H1 (cell line): ENCODE results near the gene ARPC4. TPM values are rescaled to one million over a fixed set of nuclear protein-coding genes. Genes with fewer than 3 reads are reported as not detected.

Experiments used
- CTCF ChIA-PET: fragments of 300-600 bp; sonication (Branson Sonifier 250); formaldehyde crosslinking; loops from one replicate; lab custom pipeline; 2021; ENCODE audit not compliant: partially characterized antibody; lab: Charles Lee
- POLR2A ChIA-PET: fragments of 300-600 bp; sonication (Branson Sonifier 250); formaldehyde crosslinking; loops from one replicate; lab custom pipeline; 2021; ENCODE audit warnings: inconsistent platforms; ENCODE audit not compliant: partially characterized antibody; lab: Charles Lee
- DNase-seq, 2 experiments: peaks; one replicate each; pipeline versions ENCODE4 v3.0.0 to v3.0.0-alpha.2; 2010 to 2022; ENCODE audit warnings: low spot score in 2 of 2, low read depth in 1 of 2, mixed read lengths in 1 of 2
- FAIRE-seq: peaks from 2 replicates; lab custom pipeline; 2011; peaks lifted over from hg19 to GRCh38; lab: Jason Lieb, UNC
- H2AFZ ChIP-seq: 2 replicates; pipeline ENCODE4 v1.8.1; 2012; ENCODE audit warnings: low read length, inconsistent platforms
- H2AK5ac ChIP-seq: 2 replicates; pipeline ENCODE4 v1.6.1; 2013; ENCODE audit warnings: low read depth, low read length
- H2BK120ac ChIP-seq: replicated peaks from 2 replicates; pipeline ENCODE3; 2013; ENCODE audit warnings: low read depth, low read length, inconsistent platforms
- H2BK12ac ChIP-seq: 2 replicates; pipeline ENCODE4 v1.6.1; 2013; ENCODE audit warnings: low read depth, low read length
- H2BK15ac ChIP-seq: 2 replicates; pipeline ENCODE4 v1.6.1; 2013; ENCODE audit warnings: low read length
- H2BK20ac ChIP-seq: 2 replicates; pipeline ENCODE4 v1.6.1; 2013; ENCODE audit warnings: low read length
- H2BK5ac ChIP-seq: 2 replicates; pipeline ENCODE4 v1.6.1; 2013; ENCODE audit warnings: low read depth, low read length
- H3K14ac ChIP-seq: 2 replicates; pipeline ENCODE4 v1.6.1; 2013; ENCODE audit warnings: inconsistent platforms; ENCODE audit not compliant: insufficient read length
- H3K18ac ChIP-seq: 2 replicates; pipeline ENCODE4 v1.6.1; 2013; ENCODE audit warnings: low read length; ENCODE audit errors: extremely low read depth
- H3K23ac ChIP-seq: 2 replicates; pipeline ENCODE4 v1.6.1; 2013; ENCODE audit warnings: inconsistent platforms; ENCODE audit not compliant: insufficient read length
- H3K23me2 ChIP-seq: 2 replicates; pipeline ENCODE4 v1.6.1; 2013; ENCODE audit warnings: low read depth, low read length
- H3K27ac ChIP-seq: 2 replicates; pipeline ENCODE4 v1.6.1; 2011; ENCODE audit warnings: low read depth, low read length, inconsistent platforms
- H3K27me3 ChIP-seq, 4 experiments: replicated peaks in 1 of 4; 1 replicate in 1 of 4; 2 replicates in 3 of 4; pipeline versions ENCODE4 v1.6.1 to v1.8.1; 2011 to 2013; ENCODE audit warnings: low read length in 3 of 4, mild to moderate bottlenecking in 3 of 4, inconsistent platforms in 2 of 4, mixed read lengths in 2 of 4, moderate library complexity in 1 of 4; ENCODE audit not compliant: control insufficient read depth in 3 of 4, insufficient read depth in 3 of 4; ENCODE audit errors: extremely low read depth in 1 of 4
- H3K36me3 ChIP-seq, 4 experiments: 2 replicates each; pipeline versions ENCODE4 v1.6.1 to v1.8.1; 2011 to 2013; ENCODE audit warnings: mild to moderate bottlenecking in 4 of 4, low read length in 3 of 4, moderate library complexity in 2 of 4, control low read depth in 1 of 4, inconsistent platforms in 1 of 4; ENCODE audit not compliant: insufficient read depth in 4 of 4, control insufficient read depth in 2 of 4
- H3K4ac ChIP-seq: replicated peaks from 2 replicates; pipeline ENCODE3; 2013; ENCODE audit warnings: low read length, low read depth, mixed read lengths, inconsistent platforms; ENCODE audit not compliant: insufficient read length
- H3K4me1 ChIP-seq, 4 experiments: replicated peaks in 1 of 4; 1 replicate in 1 of 4; 2 replicates in 3 of 4; pipeline versions ENCODE4 v1.6.1 to v1.8.1; 2011 to 2013; ENCODE audit warnings: low read length in 3 of 4, inconsistent platforms in 2 of 4, mixed read lengths in 1 of 4; ENCODE audit not compliant: insufficient read depth in 4 of 4, control insufficient read depth in 3 of 4
- H3K4me2 ChIP-seq, 2 experiments: 2 replicates each; pipeline versions ENCODE4 v1.6.1 to v1.8.1; 2011 to 2013; ENCODE audit warnings: low read depth in 2 of 2, low read length in 2 of 2, control low read depth in 1 of 2, inconsistent platforms in 1 of 2, mild to moderate bottlenecking in 1 of 2; ENCODE audit not compliant: insufficient read depth in 1 of 2
- H3K4me3 ChIP-seq, 4 experiments: fragments of 200-600, 300-600 bp in 1 of 4; sonication (generic), shearing (Covaris generic), sonication (Bioruptor Twin) in 1 of 4; 2 replicates each; pipeline versions ENCODE4 v1.5.1 to v1.8.1; 2011 to 2016; ENCODE audit warnings: low read length in 4 of 4, low read depth in 3 of 4, control low read depth in 2 of 4, inconsistent platforms in 2 of 4, mild to moderate bottlenecking in 2 of 4, mixed read lengths in 1 of 4, moderate library complexity in 1 of 4; ENCODE audit not compliant: insufficient read depth in 2 of 4; ENCODE audit errors: extremely low read depth in 1 of 4
- H3K56ac ChIP-seq: replicated peaks from 2 replicates; pipeline ENCODE3; 2013; ENCODE audit warnings: low read depth, mild to moderate bottlenecking, mixed read lengths, low read length, inconsistent platforms; ENCODE audit not compliant: insufficient read length
- H3K79me1 ChIP-seq: 2 replicates; pipeline ENCODE4 v1.6.1; 2013; ENCODE audit warnings: low read depth, low read length, control low read depth
- H3K79me2 ChIP-seq, 2 experiments: 2 replicates each; pipeline versions ENCODE4 v1.6.1 to v1.8.1; 2012 to 2013; ENCODE audit warnings: low read length in 2 of 2, mild to moderate bottlenecking in 2 of 2, inconsistent platforms in 1 of 2; ENCODE audit not compliant: insufficient read depth in 2 of 2, control insufficient read depth in 1 of 2
- H3K9ac ChIP-seq, 4 experiments: replicated peaks in 1 of 4; 1 replicate in 1 of 4; 2 replicates in 3 of 4; pipeline versions ENCODE4 v1.6.1 to v1.8.1; 2011 to 2013; ENCODE audit warnings: low read depth in 3 of 4, low read length in 3 of 4, control low read depth in 2 of 4, mild to moderate bottlenecking in 2 of 4, moderate library complexity in 2 of 4, inconsistent platforms in 1 of 4; ENCODE audit errors: extremely low read depth in 1 of 4
- H3K9me3 ChIP-seq, 2 experiments: 2 replicates each; pipeline versions ENCODE4 v1.6.1 to v1.8.1; 2012 to 2013; ENCODE audit warnings: mild to moderate bottlenecking in 2 of 2, moderate library complexity in 2 of 2, control low read depth in 1 of 2, inconsistent platforms in 1 of 2, low read depth in 1 of 2, low read length in 1 of 2, mixed read lengths in 1 of 2; ENCODE audit not compliant: insufficient read depth in 2 of 2
- H4K20me1 ChIP-seq, 2 experiments: replicated peaks in 1 of 2; 2 replicates each; pipeline versions ENCODE3 to v1.8.1; 2011 to 2013; ENCODE audit warnings: inconsistent platforms in 2 of 2, low read length in 2 of 2, mild to moderate bottlenecking in 1 of 2; ENCODE audit not compliant: insufficient read depth in 2 of 2, control insufficient read depth in 1 of 2
- H4K5ac ChIP-seq: 2 replicates; pipeline ENCODE4 v1.6.1; 2013; ENCODE audit warnings: low read length, low read depth, mixed read lengths, inconsistent platforms; ENCODE audit not compliant: insufficient read length
- H4K8ac ChIP-seq: 2 replicates; pipeline ENCODE4 v1.8.0; 2013; ENCODE audit warnings: mild to moderate bottlenecking, moderate library complexity, low read length, inconsistent platforms; ENCODE audit not compliant: insufficient read depth; ENCODE audit errors: extremely low read depth
- H4K91ac ChIP-seq: replicated peaks from 2 replicates; pipeline ENCODE3; 2013; ENCODE audit warnings: low read length, mixed read lengths, inconsistent platforms; ENCODE audit not compliant: insufficient read length
- ASH2L ChIP-seq: fragments of 200-600, 300-600 bp; sonication (generic); IDR thresholded peaks from one replicate; pipeline ENCODE4 v1.7.1; 2017; ENCODE audit warnings: low read length
- BACH1 ChIP-seq: IDR thresholded peaks from 2 replicates; pipeline ENCODE4 v1.6.1; 2012; ENCODE audit warnings: low read length, improper control_type of control experiment
- CHD2 ChIP-seq: IDR thresholded peaks from 2 replicates; pipeline ENCODE4 v1.6.1; 2012; ENCODE audit warnings: low read length, improper control_type of control experiment
- CTBP2 ChIP-seq: IDR thresholded peaks from 2 replicates; pipeline ENCODE4 v1.7.0; 2011; ENCODE audit warnings: borderline replicate concordance, mild to moderate bottlenecking, moderate library complexity, mixed read lengths, low read length; ENCODE audit not compliant: insufficient read depth, insufficient read length
- EZH2 ChIP-seq: fragments of 200-600 bp; sonication (generic); IDR thresholded peaks from 2 replicates; pipeline ENCODE4 v1.7.1; 2012; ENCODE audit warnings: low read depth, mild to moderate bottlenecking, moderate library complexity, low read length, inconsistent platforms; ENCODE audit not compliant: severe bottlenecking
- JUN ChIP-seq: IDR thresholded peaks from 2 replicates; pipeline ENCODE4 v1.6.1; 2011; ENCODE audit warnings: low read depth, mild to moderate bottlenecking, improper control_type of control experiment, low read length
- KDM1A ChIP-seq: fragments of 200-600, 300-600 bp; sonication (generic); IDR thresholded peaks from 2 replicates; pipeline ENCODE4 v1.7.1; 2016; ENCODE audit warnings: mild to moderate bottlenecking, low read length, borderline replicate concordance
- POLR2AphosphoS5 ChIP-seq: IDR thresholded peaks from 2 replicates; pipeline ENCODE4 v1.6.1; 2011; ENCODE audit warnings: low read depth, low read length
- RBBP5 ChIP-seq: IDR thresholded peaks from 2 replicates; pipeline ENCODE4 v1.7.1; 2012; ENCODE audit warnings: low read depth, mild to moderate bottlenecking, inconsistent platforms, low read length, moderate library complexity, borderline replicate concordance
- SP2 ChIP-seq: IDR thresholded peaks from 2 replicates; pipeline ENCODE4 v1.6.1; 2012; ENCODE audit warnings: mild to moderate bottlenecking, low read length, inconsistent platforms
- WGBS, 2 experiments: shearing (Covaris generic) in 1 of 2; methylation state at CpG; one replicate each; pipeline versions ENCODE4 v1.1.6 to v1.1.7; 2013 to 2015; ENCODE audit warnings: low lambda C conversion rate in 2 of 2, mixed read lengths in 2 of 2, inconsistent platforms in 1 of 2, low coverage in 1 of 2, missing lambda C conversion rate in 1 of 2; ENCODE audit not compliant: insufficient replicate concordance in 2 of 2, insufficient coverage in 1 of 2, insufficient read length in 1 of 2; ENCODE audit errors: extremely low coverage in 1 of 2, missing lambda C conversion rate in 1 of 2; 5-methylcytosine and 5-hydroxymethylcytosine counted together
- polyA plus RNA-seq, 7 experiments: library from polyadenylated mRNA; depleted of rRNA in 3 of 7; stranded (reverse) in 5 of 7; unstranded in 2 of 7; fragments of >200 nt in 5 of 7; fragments of 200-250 nt in 2 of 7; gene quantifications; 1 replicate in 5 of 7; 2 replicates in 1 of 7; 4 replicates in 1 of 7; pipeline versions ENCODE4 v1.2.1 to v1.2.3, GENCODE V29; 2011 to 2013; ENCODE audit warnings: missing spikeins in 2 of 7, mixed read lengths in 2 of 7
- total RNA-seq: library from RNA; stranded (reverse); fragmentation: NEBNext Ultra II Directional; extraction: Animal tissue kit (Norgen Biotek cat#: 25700); gene quantifications from 2 replicates; pipeline ENCODE4 v1.2.1, GENCODE V29; 2021
- TF ChIP-seq, protein P1 (sequence below): IDR thresholded peaks from 2 replicates; pipeline ENCODE4 v1.6.1; 2011; ENCODE audit warnings: low read depth, mild to moderate bottlenecking, low read length; ENCODE audit not compliant: insufficient read depth
- TF ChIP-seq, protein P2 (sequence below): IDR thresholded peaks from 2 replicates; pipeline ENCODE4 v1.6.1; 2011; ENCODE audit warnings: low read length, improper control_type of control experiment

ARPC4 gene
- total and polyA plus RNA-seq, 2 of the 8 experiments (the other 6 are each of a cell fraction or from before 2014, with no cell fraction given): 138 to 154 TPM

DNA sequence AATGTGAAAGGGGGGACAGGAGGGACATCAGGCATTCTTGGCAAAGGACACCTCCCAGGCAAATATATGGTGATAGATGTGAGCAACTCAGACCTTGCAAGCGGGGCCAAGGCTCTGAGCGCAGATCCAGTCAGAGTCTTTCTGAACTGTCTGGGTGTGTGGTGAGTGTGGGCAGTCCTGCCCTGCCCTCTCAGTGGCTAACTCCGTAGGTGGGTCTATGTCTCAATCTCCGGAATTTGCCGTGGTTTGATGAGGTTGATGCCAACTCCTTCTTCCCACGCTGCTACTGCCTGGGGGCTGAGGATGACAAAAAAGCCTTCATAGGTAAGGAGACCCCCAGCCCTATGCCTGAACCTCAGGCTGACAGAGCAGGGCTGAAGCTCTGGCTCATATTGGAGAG, 24.6 kb downstream of the ARPC4 start:
- H3K36me3 ChIP-seq: no peaks in the 10 kb centered on the region
- H2BK20ac ChIP-seq: no peak overlapping the region
- H2BK12ac ChIP-seq: no peak overlapping the region
- no peaks in the 10 kb centered on the region for H4K20me1 ChIP-seq
- DNase-seq (no peak), FAIRE-seq (no peak)
- CTCF ChIA-PET: interaction anchor here (5.7 kb wide), 1 partner anchor 9 kb away, joined by 30 read pairs; the partner anchor contains the start of gene TTLL3
- no peak overlapping the region for H4K8ac ChIP-seq
- H2BK15ac ChIP-seq: no peak overlapping the region
- POLR2A ChIA-PET: no interaction called here
- no peaks in the 10 kb centered on the region for H3K27me3 ChIP-seq
- H3K79me1 ChIP-seq: no peaks in the 10 kb centered on the region
- no peak overlapping the region for H4K5ac ChIP-seq
- H3K4ac ChIP-seq: no peak overlapping the region
- H3K4me2 ChIP-seq: no peak overlapping the region
- H3K18ac ChIP-seq: no peak overlapping the region
- no peak overlapping the region for H2BK120ac ChIP-seq
- no peak overlapping the region for H2AK5ac ChIP-seq
- no peaks in the 10 kb centered on the region for H3K9me3 ChIP-seq
- H3K79me2 ChIP-seq: no peaks in the 10 kb centered on the region
- H3K14ac ChIP-seq: no peak overlapping the region
- no peak overlapping the region for H2AFZ ChIP-seq
- H3K27ac ChIP-seq: no peak overlapping the region
- H3K4me1 ChIP-seq: no peaks in the 10 kb centered on the region
- H4K91ac ChIP-seq: no peak overlapping the region
- H3K56ac ChIP-seq: no peak overlapping the region
- 87% methylated on average over 6 of the region's 6 CpGs; no CpG with 5 or more reads in 1 of the 2 experiments for WGBS, 2 experiments
- no peak overlapping the region for H3K23ac ChIP-seq
- H3K4me3 ChIP-seq: no peak overlapping the region
- no peaks in the 10 kb centered on the region; the same call in 1 of the 2 replicates for H3K23me2 ChIP-seq
- no peak overlapping the region for H2BK5ac ChIP-seq
- no peak overlapping the region for H3K9ac ChIP-seq
- TF ChIP-seq KDM1A (no peak), BACH1 (no peak), JUN (no peak), ASH2L (no peak), RBBP5 (no peak), CTBP2 (no peak), CHD2 (no peak), POLR2AphosphoS5 (no peak), SP2 (no peak), EZH2 (no peak)
- TF ChIP-seq, protein P1, sequence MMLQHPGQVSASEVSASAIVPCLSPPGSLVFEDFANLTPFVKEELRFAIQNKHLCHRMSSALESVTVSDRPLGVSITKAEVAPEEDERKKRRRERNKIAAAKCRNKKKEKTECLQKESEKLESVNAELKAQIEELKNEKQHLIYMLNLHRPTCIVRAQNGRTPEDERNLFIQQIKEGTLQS: no peak
- TF ChIP-seq, protein P2, sequence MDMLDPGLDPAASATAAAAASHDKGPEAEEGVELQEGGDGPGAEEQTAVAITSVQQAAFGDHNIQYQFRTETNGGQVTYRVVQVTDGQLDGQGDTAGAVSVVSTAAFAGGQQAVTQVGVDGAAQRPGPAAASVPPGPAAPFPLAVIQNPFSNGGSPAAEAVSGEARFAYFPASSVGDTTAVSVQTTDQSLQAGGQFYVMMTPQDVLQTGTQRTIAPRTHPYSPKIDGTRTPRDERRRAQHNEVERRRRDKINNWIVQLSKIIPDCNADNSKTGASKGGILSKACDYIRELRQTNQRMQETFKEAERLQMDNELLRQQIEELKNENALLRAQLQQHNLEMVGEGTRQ: no peak
